NB4 (cell line): ENCODE results near the gene PUM1.

Experiments
- CTCF ChIP-seq: IDR thresholded peaks from one replicate; pipeline ENCODE4 v1.5.1; 2012; ENCODE audit warnings: low read depth, low read length
- POLR2A ChIP-seq: IDR thresholded peaks from 2 replicates; pipeline ENCODE4 v1.6.1; 2011; ENCODE audit warnings: mild to moderate bottlenecking; ENCODE audit not compliant: insufficient read length; ENCODE audit errors: extremely low read depth

GRCh38 chr1:30893776-30894507 lies 171.6 kb downstream of the PUM1 start:
- TF ChIP-seq CTCF (no peak), POLR2A (no peak)
